Measurements from ENCODE around the gene CRYGC. TPM values are rescaled to one million over a fixed set of nuclear protein-coding genes. Genes with fewer than 3 reads are reported as not detected.

CRYGC gene
- total and polyA plus RNA-seq, 2 of the 13 experiments (the other 11 are each of a cell fraction or from before 2014, with no cell fraction given): 0.20 to 0.27 TPM

GRCh38 chr2:208129744-208130711 lies at the start of gene CRYGC (continued):
- peak; percentile 71; the same call in 1 of the 2 replicates for TF ChIP-seq ZNF614 (CRISPR knock-in tag; IDR thresholded peaks at IDR 0.05; ENCODE audit: borderline replicate concordance)
- no peak for TF ChIP-seq KLF11 (CRISPR knock-in tag; IDR thresholded peaks at IDR 0.05)
- no peak for TF ChIP-seq ZNF75D (CRISPR knock-in tag; IDR thresholded peaks at IDR 0.05; ENCODE audit: borderline replicate concordance)
- no peak for TF ChIP-seq TIGD3 (CRISPR knock-in tag; IDR thresholded peaks at IDR 0.05; ENCODE audit: borderline replicate concordance)
- TF ChIP-seq STAT5B (CRISPR knock-in tag; IDR thresholded peaks at IDR 0.05): no peak
- no peak for TF ChIP-seq MNT (IDR thresholded peaks at IDR 0.05)
- TF ChIP-seq THAP7 (CRISPR knock-in tag; IDR thresholded peaks at IDR 0.05): no peak
- no peak for TF ChIP-seq NFE2L1 (CRISPR knock-in tag; IDR thresholded peaks at IDR 0.05; ENCODE audit: borderline replicate concordance)
- no peak for TF ChIP-seq ZNF883 (CRISPR knock-in tag; IDR thresholded peaks at IDR 0.05; ENCODE audit: not compliant biosample characterization)
- TF ChIP-seq ATF4 (CRISPR knock-in tag; IDR thresholded peaks at IDR 0.05): no peak
- no peak for TF ChIP-seq SNAPC2 (CRISPR knock-in tag; IDR thresholded peaks at IDR 0.05)
- peak; percentile 53; the same call in 1 of the 2 replicates for TF ChIP-seq HMGXB3 (CRISPR knock-in tag; IDR thresholded peaks at IDR 0.05; ENCODE audit: borderline replicate concordance)
- no peak for TF ChIP-seq ZNF761 (CRISPR knock-in tag; conservative IDR thresholded peaks at IDR 0.05)
- no peak for TF ChIP-seq MTF1 (CRISPR knock-in tag; IDR thresholded peaks at IDR 0.05)
- peak; percentile 54; the same call in 1 of the 2 replicates for TF ChIP-seq ZNF792 (CRISPR knock-in tag; IDR thresholded peaks at IDR 0.05)
- TF ChIP-seq MYC (CRISPR knock-in tag; IDR thresholded peaks at IDR 0.05; ENCODE audit: borderline replicate concordance): no peak
- peak; percentile 83 for TF ChIP-seq ZFX (CRISPR knock-in tag; IDR thresholded peaks at IDR 0.05; ENCODE audit: low read depth)
- peak; percentile 59; the same call in 1 of the 2 replicates for TF ChIP-seq SPEN (CRISPR knock-in tag; IDR thresholded peaks at IDR 0.05; ENCODE audit: low read depth)
- TF ChIP-seq ZNF292 (CRISPR knock-in tag; IDR thresholded peaks at IDR 0.05; ENCODE audit: borderline replicate concordance, low read depth): peak; percentile 29; the same call in 1 of the 2 replicates

Data from HepG2 (cell line).